PC-3 (cell line): ENCODE data around the gene STX18. TPM values are rescaled to one million over a fixed set of nuclear protein-coding genes. Genes with fewer than 3 reads are reported as not detected.

Experiments
- ATAC-seq: fragments of 200-7000 bp; cut with Tn5 transposase; 2 replicates; pipeline ENCODE4 v1.9.1; 2020; ENCODE audit warnings: mild to moderate bottlenecking, moderate library complexity
- BruUV-seq: library from RNA; stranded (reverse); fragments of 400-500 nt; replicated peaks from 2 replicates; lab custom pipeline; 2021; lab: Mats Ljungman, UMichigan
- CTCF ChIA-PET: fragments of 300-600 bp; sonication (Branson Sonifier 250); formaldehyde crosslinking; loops from one replicate; lab custom pipeline; 2022; ENCODE audit warnings: antibody characterized with exemption; lab: Charles Lee
- POLR2A ChIA-PET: fragments of 300-600 bp; sonication (Branson Sonifier 250); formaldehyde crosslinking; loops from one replicate; lab custom pipeline; 2022; ENCODE audit warnings: antibody characterized with exemption; ENCODE audit not compliant: unreplicated experiment; lab: Charles Lee
- DNase-seq: peaks from one replicate; pipeline ENCODE4 v3.0.0-alpha.2; 2015
- H2AFZ ChIP-seq: fragments of 300-600 bp; sonication (generic); 2 replicates; pipeline ENCODE4 v1.6.0; 2016; ENCODE audit warnings: antibody characterized with exemption, low read length
- H3F3A ChIP-seq: fragments of 300-600 bp; sonication (generic); one replicate; pipeline ENCODE4 v1.6.0; 2017; ENCODE audit warnings: antibody characterized with exemption, low read length, control low read depth, mild to moderate bottlenecking; ENCODE audit not compliant: unreplicated experiment
- H3K27ac ChIP-seq: fragments of 300-600 bp; sonication (generic); 2 replicates; pipeline ENCODE4 v1.5.1; 2016; ENCODE audit warnings: mild to moderate bottlenecking, low read length
- H3K27me3 ChIP-seq: fragments of 300-600 bp; sonication (generic); 2 replicates; pipeline ENCODE4 v1.6.1; 2016; ENCODE audit warnings: low read length, mixed read lengths
- H3K36me3 ChIP-seq: fragments of 300-600 bp; sonication (generic); 2 replicates; pipeline ENCODE4 v1.6.1; 2016; ENCODE audit warnings: low read depth, mixed run types, low read length, mixed read lengths
- H3K4me1 ChIP-seq: fragments of 300-600 bp; sonication (generic); 2 replicates; pipeline ENCODE4 v1.5.1; 2016; ENCODE audit warnings: low read length; ENCODE audit not compliant: insufficient read depth
- H3K4me2 ChIP-seq: fragments of 300-600 bp; sonication (generic); 2 replicates; pipeline ENCODE4 v1.6.0; 2016; ENCODE audit warnings: low read length
- H3K4me3 ChIP-seq: fragments of 300-600 bp; sonication (generic); 2 replicates; pipeline ENCODE4 v1.5.1; 2016; ENCODE audit warnings: mild to moderate bottlenecking, low read length, mixed read lengths
- H3K79me2 ChIP-seq: fragments of 300-600 bp; sonication (generic); 2 replicates; pipeline ENCODE4 v1.6.1; 2017; ENCODE audit warnings: low read length, mixed read lengths
- H3K9ac ChIP-seq: fragments of 300-600 bp; sonication (generic); 2 replicates; pipeline ENCODE4 v1.6.0; 2016; ENCODE audit warnings: mild to moderate bottlenecking, low read length
- H3K9me2 ChIP-seq: fragments of 300-600 bp; sonication (generic); replicated peaks from 2 replicates; pipeline ENCODE4 v1.6.1; 2016; ENCODE audit warnings: mixed run types, low read length, mixed read lengths
- H3K9me3 ChIP-seq: fragments of 300-600 bp; sonication (generic); 2 replicates; pipeline ENCODE4 v1.6.1; 2016; ENCODE audit warnings: low read length, mixed read lengths
- H4K20me1 ChIP-seq: fragments of 300-600 bp; sonication (generic); 2 replicates; pipeline ENCODE4 v1.6.1; 2016; ENCODE audit warnings: low read length, mixed read lengths
- CTCF ChIP-seq: fragments of 300-600 bp; sonication (generic); conservative IDR thresholded peaks from 2 replicates; pipeline ENCODE4 v1.5.1; 2017; ENCODE audit warnings: antibody characterized with exemption, low read depth, mild to moderate bottlenecking, low read length
- EZH2 ChIP-seq: fragments of 300-600 bp; sonication (generic); IDR thresholded peaks from one replicate; pipeline ENCODE4 v1.6.1; 2017; ENCODE audit warnings: antibody characterized with exemption, mild to moderate bottlenecking, low read length; ENCODE audit not compliant: unreplicated experiment
- EZH2phosphoT487 ChIP-seq: fragments of 300-600 bp; sonication (generic); IDR thresholded peaks from 2 replicates; pipeline ENCODE4 v1.6.1; 2018; ENCODE audit warnings: mild to moderate bottlenecking, antibody characterized with exemption, low read length, borderline replicate concordance
- intact Hi-C: fragments of 100-400 bp; cut with micrococcal nuclease; formaldehyde crosslinking; loops from 2 replicates; pipeline ENCODE4 v1.9.0; 2023
- total RNA-seq: library from RNA; depleted of rRNA; stranded (reverse); fragments of >200 nt; gene quantifications from 2 replicates; pipeline ENCODE4 v1.2.3, GENCODE V29; 2014

The STX18 gene
- total RNA-seq, 1 experiment from 2014 or later: 25.0 TPM

- ATAC-seq: no peak
Measured at GRCh38 chr4:4392501-4393183, 149.2 kb downstream of the STX18 start.

DNA sequence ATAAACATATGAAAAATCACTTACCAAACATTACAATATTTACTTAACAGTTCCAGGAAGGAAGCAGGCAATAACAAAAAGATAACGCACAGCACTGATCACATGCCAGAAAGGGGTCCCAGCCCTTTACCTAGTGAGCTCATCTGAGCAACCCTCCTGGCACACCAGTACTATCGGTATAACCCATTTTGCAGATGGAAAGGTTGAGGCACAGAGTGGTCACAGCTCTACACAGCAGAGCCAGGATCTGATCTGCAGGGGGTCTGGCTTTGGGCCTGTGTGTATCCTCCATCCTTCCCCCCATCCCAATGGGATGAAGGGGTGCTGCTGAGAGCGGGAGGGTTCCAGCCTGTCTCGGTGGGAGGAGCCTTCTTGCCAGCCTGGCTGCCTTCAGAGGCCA is 150.0 kb downstream of the STX18 start:
- Histone ChIP-seq H4K20me1 (no peaks in the 10 kb centered on the region), H3K9ac (no peak overlapping the region), H3K4me2 (no peak overlapping the region), H3F3A (no peaks in the 10 kb centered on the region), H3K9me2 (no peaks in the 10 kb centered on the region), H3K27ac (no peak overlapping the region), H3K4me1 (no peaks in the 10 kb centered on the region; the same call in 1 of the 2 replicates), H3K9me3 (no peaks in the 10 kb centered on the region), H3K4me3 (no peak overlapping the region), H3K27me3 (peaks cover 26% of the 10 kb centered on the region), H2AFZ (no peak overlapping the region), H3K79me2 (no peaks in the 10 kb centered on the region), H3K36me3 (no peaks in the 10 kb centered on the region)
- TF ChIP-seq EZH2phosphoT487: no peak
- no peak for TF ChIP-seq EZH2
- TF ChIP-seq CTCF: no peak
- ChIA-PET CTCF (no interaction called here), POLR2A (no interaction called here)
- no peak for DNase-seq
- intact Hi-C loops: no loop called here
- no TSS peak for BruUV-seq
- ATAC-seq: no peak

More at GRCh38 chr4:4392501-4393183, 149.2 kb downstream of the STX18 start:
- no peak for TF ChIP-seq EZH2
- no peak for TF ChIP-seq EZH2phosphoT487
- no peak for TF ChIP-seq CTCF
- Histone ChIP-seq H3K4me1 (no peaks in the 10 kb centered on the region; the same call in 1 of the 2 replicates), H3K4me2 (no peak overlapping the region), H3K79me2 (no peaks in the 10 kb centered on the region), H3K9ac (no peak overlapping the region), H2AFZ (no peak overlapping the region), H3K9me2 (no peaks in the 10 kb centered on the region), H4K20me1 (no peaks in the 10 kb centered on the region), H3K36me3 (no peaks in the 10 kb centered on the region), H3F3A (no peaks in the 10 kb centered on the region), H3K27ac (no peak overlapping the region), H3K4me3 (no peak overlapping the region), H3K27me3 (peaks cover 18% of the 10 kb centered on the region), H3K9me3 (no peaks in the 10 kb centered on the region)
- ChIA-PET POLR2A (no interaction called here), CTCF (no interaction called here)
- no TSS peak for BruUV-seq
- no peak for DNase-seq
- intact Hi-C loops: no loop called here

- Histone ChIP-seq H3K9me2 (no peaks in the 10 kb centered on the region), H4K20me1 (no peaks in the 10 kb centered on the region), H3K4me3 (no peak overlapping the region), H3K27me3 (peaks cover 38% of the 10 kb centered on the region), H3K27ac (no peak overlapping the region), H3K9me3 (no peaks in the 10 kb centered on the region), H3K4me2 (no peak overlapping the region), H3K79me2 (no peaks in the 10 kb centered on the region), H3F3A (no peaks in the 10 kb centered on the region), H3K9ac (no peak overlapping the region), H2AFZ (no peak overlapping the region), H3K36me3 (no peaks in the 10 kb centered on the region), H3K4me1 (no peaks in the 10 kb centered on the region; the same call in 1 of the 2 replicates)
- ChIA-PET POLR2A (no interaction called here), CTCF (no interaction called here)
- DNase-seq (no peak), ATAC-seq (no peak)
- intact Hi-C loops: no loop called here
- TF ChIP-seq EZH2phosphoT487: no peak
- no peak for TF ChIP-seq EZH2
- TF ChIP-seq CTCF: no peak
- BruUV-seq: no TSS peak
Measured at GRCh38 chr4:4390515-4391240, 151.2 kb downstream of the STX18 start.
